ENCODE measurements around the gene DLGAP5.

DNA sequence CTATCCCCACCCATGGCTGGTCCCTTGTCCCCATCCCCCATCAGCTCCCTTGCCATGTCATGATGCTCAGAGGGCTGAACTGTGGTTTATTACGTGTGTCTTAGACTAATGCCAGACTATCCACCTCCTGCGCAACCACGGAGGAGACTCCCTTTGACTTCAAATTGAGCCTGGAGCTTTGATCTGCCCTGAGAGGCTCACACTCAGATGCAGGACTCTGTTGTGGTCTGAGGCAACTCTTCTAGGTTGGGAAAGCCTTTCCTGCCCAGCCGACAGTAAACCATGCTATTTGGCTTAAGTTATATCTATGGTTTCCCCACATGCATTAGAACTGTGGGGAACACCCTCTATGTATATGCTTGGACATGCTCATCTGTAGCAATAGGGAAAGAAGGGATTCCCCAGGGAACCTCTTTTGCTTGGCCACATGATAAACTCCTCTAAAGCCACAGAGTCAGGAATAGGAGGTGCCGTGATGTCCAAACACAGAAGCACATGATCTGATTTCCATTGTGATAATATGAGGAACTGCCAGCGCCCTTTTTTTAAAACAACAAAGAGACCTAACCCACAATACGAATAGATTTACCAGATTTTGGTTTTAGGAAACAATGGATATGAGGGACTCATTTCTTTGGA, 73.5 kb downstream of the DLGAP5 start:
- TF ChIP-seq, protein P1, sequence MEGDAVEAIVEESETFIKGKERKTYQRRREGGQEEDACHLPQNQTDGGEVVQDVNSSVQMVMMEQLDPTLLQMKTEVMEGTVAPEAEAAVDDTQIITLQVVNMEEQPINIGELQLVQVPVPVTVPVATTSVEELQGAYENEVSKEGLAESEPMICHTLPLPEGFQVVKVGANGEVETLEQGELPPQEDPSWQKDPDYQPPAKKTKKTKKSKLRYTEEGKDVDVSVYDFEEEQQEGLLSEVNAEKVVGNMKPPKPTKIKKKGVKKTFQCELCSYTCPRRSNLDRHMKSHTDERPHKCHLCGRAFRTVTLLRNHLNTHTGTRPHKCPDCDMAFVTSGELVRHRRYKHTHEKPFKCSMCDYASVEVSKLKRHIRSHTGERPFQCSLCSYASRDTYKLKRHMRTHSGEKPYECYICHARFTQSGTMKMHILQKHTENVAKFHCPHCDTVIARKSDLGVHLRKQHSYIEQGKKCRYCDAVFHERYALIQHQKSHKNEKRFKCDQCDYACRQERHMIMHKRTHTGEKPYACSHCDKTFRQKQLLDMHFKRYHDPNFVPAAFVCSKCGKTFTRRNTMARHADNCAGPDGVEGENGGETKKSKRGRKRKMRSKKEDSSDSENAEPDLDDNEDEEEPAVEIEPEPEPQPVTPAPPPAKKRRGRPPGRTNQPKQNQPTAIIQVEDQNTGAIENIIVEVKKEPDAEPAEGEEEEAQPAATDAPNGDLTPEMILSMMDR (IDR thresholded peaks at IDR 0.05): no peak
- TF ChIP-seq POLR2A (IDR thresholded peaks at IDR 0.05): no peak
- TF ChIP-seq POLR2AphosphoS5 (IDR thresholded peaks at IDR 0.05): no peak
- no peak for TF ChIP-seq EP300 (IDR thresholded peaks at IDR 0.05; ENCODE audit: low read depth)
